Endothelial cell of umbilical vein (primary cell): ENCODE measurements around the gene SFTPB.

Source experiments
- EZH2 ChIP-seq: IDR thresholded peaks from 2 replicates; pipeline ENCODE4 v1.6.1; 2012; ENCODE audit warnings: borderline replicate concordance, low read depth, mild to moderate bottlenecking, moderate library complexity, low read length, inconsistent platforms; ENCODE audit not compliant: severe bottlenecking
- POLR2A ChIP-seq: IDR thresholded peaks from 2 replicates; pipeline ENCODE4 v1.6.1; 2012; ENCODE audit warnings: low read depth, mild to moderate bottlenecking, control low read depth, low read length
- TF ChIP-seq, protein P1 (sequence below), 2 donors: IDR thresholded peaks; 1 replicate in 1 of 2; 2 replicates in 1 of 2; pipeline ENCODE4 v1.5.1; 2011; ENCODE audit warnings: low read length in 2 of 2, mild to moderate bottlenecking in 2 of 2, moderate library complexity in 2 of 2, control low read depth in 1 of 2, inconsistent platforms in 1 of 2, low read depth in 1 of 2; ENCODE audit not compliant: insufficient read depth in 1 of 2; ENCODE audit errors: extremely low read depth in 1 of 2

DNA sequence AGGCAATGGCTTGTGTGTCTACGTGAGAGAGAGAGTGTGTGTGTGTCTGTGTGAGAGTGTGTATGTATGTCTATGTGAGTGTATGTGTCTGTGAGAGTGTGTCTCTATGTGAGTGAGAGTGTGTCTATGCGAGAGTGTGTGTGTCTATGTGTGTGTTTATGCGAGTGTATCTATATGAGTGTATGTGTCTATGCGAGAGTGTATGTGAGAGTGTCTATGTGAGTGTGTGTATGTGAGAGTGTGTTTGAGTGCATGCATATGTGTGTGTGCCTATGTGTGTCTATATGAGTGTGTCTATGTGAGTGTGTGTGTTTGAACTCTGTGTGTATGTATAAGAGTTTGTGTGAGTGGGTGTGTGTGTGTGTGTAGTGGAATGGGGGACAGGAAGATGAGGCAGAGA is 16.4 kb upstream of the SFTPB start:
- TF ChIP-seq, protein P1, sequence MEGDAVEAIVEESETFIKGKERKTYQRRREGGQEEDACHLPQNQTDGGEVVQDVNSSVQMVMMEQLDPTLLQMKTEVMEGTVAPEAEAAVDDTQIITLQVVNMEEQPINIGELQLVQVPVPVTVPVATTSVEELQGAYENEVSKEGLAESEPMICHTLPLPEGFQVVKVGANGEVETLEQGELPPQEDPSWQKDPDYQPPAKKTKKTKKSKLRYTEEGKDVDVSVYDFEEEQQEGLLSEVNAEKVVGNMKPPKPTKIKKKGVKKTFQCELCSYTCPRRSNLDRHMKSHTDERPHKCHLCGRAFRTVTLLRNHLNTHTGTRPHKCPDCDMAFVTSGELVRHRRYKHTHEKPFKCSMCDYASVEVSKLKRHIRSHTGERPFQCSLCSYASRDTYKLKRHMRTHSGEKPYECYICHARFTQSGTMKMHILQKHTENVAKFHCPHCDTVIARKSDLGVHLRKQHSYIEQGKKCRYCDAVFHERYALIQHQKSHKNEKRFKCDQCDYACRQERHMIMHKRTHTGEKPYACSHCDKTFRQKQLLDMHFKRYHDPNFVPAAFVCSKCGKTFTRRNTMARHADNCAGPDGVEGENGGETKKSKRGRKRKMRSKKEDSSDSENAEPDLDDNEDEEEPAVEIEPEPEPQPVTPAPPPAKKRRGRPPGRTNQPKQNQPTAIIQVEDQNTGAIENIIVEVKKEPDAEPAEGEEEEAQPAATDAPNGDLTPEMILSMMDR (IDR thresholded peaks at IDR 0.05; ENCODE audit: extremely low read depth in 1 of 2, insufficient read depth in 1 of 2, low read depth in 1 of 2, low read length in 2 of 2) = no peak
- TF ChIP-seq EZH2 (no peak), POLR2A (no peak)
